SK-N-SH (cell line): ENCODE results near the gene CUBN. TPM values are rescaled to one million over a fixed set of nuclear protein-coding genes. Genes with fewer than 3 reads are reported as not detected.

Experiments
- CTCF ChIA-PET: fragments of 300-600, 350-600 bp; formaldehyde crosslinking; extraction: SDS; loops from one replicate; lab custom pipeline; 2021; lab: Yijun Ruan, JAX
- POLR2A ChIA-PET: fragments of 350-600 bp; sonication (Branson Sonifier 250); formaldehyde crosslinking; extraction: SDS; loops from one replicate; lab custom pipeline; 2020; ENCODE audit warnings: antibody characterized with exemption, inconsistent platforms; lab: Yijun Ruan, JAX
- DNase-seq: peaks from one replicate; pipeline ENCODE4 v3.0.0; 2012
- H2AFZ ChIP-seq: fragments of 200-600 bp; sonication (generic); 2 replicates; pipeline ENCODE4 v1.8.1; 2016; ENCODE audit warnings: antibody characterized with exemption, mild to moderate bottlenecking, low read depth
- H3F3A ChIP-seq: fragments of 200-600 bp; sonication (generic); replicated peaks from 2 replicates; pipeline ENCODE3; 2016; ENCODE audit warnings: antibody characterized with exemption, mild to moderate bottlenecking; ENCODE audit not compliant: insufficient read depth
- H3K27ac ChIP-seq, 2 experiments: fragments of 200-500 bp in 1 of 2; fragments of 200-600 bp in 1 of 2; sonication (Bioruptor generic) in 1 of 2; sonication (generic), shearing (Covaris generic) in 1 of 2; 2 replicates each; pipeline versions ENCODE4 v1.5.1 to v1.6.1; 2014 to 2016; ENCODE audit warnings: low read depth in 2 of 2, inconsistent platforms in 1 of 2, low read length in 1 of 2, mild to moderate bottlenecking in 1 of 2, mixed read lengths in 1 of 2
- H3K27me3 ChIP-seq: fragments of 200-600 bp; sonication (generic), shearing (Covaris generic); 2 replicates; pipeline ENCODE4 v1.6.1; 2016; ENCODE audit warnings: mixed run types; ENCODE audit not compliant: insufficient read depth
- H3K36me3 ChIP-seq, 2 experiments: fragments of 200-500 bp in 1 of 2; fragments of 200-600 bp in 1 of 2; sonication (Bioruptor generic) in 1 of 2; sonication (generic) in 1 of 2; replicated peaks in 1 of 2; 2 replicates each; pipeline versions ENCODE3 to v1.5.1; 2014 to 2016; ENCODE audit warnings: low read length in 1 of 2, mild to moderate bottlenecking in 1 of 2; ENCODE audit not compliant: insufficient read depth in 2 of 2, control insufficient read depth in 1 of 2
- H3K4me1 ChIP-seq, 2 experiments: fragments of 200-500 bp in 1 of 2; fragments of 200-600 bp in 1 of 2; sonication (Bioruptor generic) in 1 of 2; sonication (generic), shearing (Covaris generic) in 1 of 2; 2 replicates each; pipeline versions ENCODE4 v1.5.1 to v1.6.1; 2014 to 2016; ENCODE audit warnings: low read depth in 1 of 2, low read length in 1 of 2, mixed run types in 1 of 2; ENCODE audit not compliant: insufficient read depth in 2 of 2, control insufficient read depth in 1 of 2
- H3K4me2 ChIP-seq: fragments of 200-600 bp; sonication (generic), shearing (Covaris generic); 2 replicates; pipeline ENCODE4 v1.6.1; 2017; ENCODE audit warnings: mixed run types
- H3K4me3 ChIP-seq, 2 experiments: fragments of 200-500 bp in 1 of 2; fragments of 200-600 bp in 1 of 2; sonication (Bioruptor generic) in 1 of 2; sonication (generic), shearing (Covaris generic) in 1 of 2; 2 replicates each; pipeline versions ENCODE4 v1.5.1 to v1.8.1; 2014 to 2016; ENCODE audit warnings: low read depth in 2 of 2, inconsistent platforms in 1 of 2, low read length in 1 of 2, mild to moderate bottlenecking in 1 of 2, mixed read lengths in 1 of 2, moderate library complexity in 1 of 2
- H3K79me2 ChIP-seq: fragments of 200-600 bp; sonication (generic); 2 replicates; pipeline ENCODE4 v1.8.1; 2017; ENCODE audit warnings: mild to moderate bottlenecking; ENCODE audit not compliant: insufficient read depth
- H3K9ac ChIP-seq: fragments of 200-600 bp; sonication (generic); 2 replicates; pipeline ENCODE4 v1.6.1; 2017; ENCODE audit warnings: mixed run types
- H3K9me2 ChIP-seq: fragments of 200-600 bp; sonication (generic); 2 replicates; pipeline ENCODE4 v1.6.1; 2017; ENCODE audit warnings: mixed run types
- H3K9me3 ChIP-seq: fragments of 200-600 bp; sonication (generic); 2 replicates; pipeline ENCODE4 v1.6.1; 2017; ENCODE audit warnings: mixed run types, mild to moderate bottlenecking, moderate library complexity
- H4K20me1 ChIP-seq: fragments of 200-600 bp; sonication (generic); 2 replicates; pipeline ENCODE4 v1.6.1; 2017; ENCODE audit warnings: mild to moderate bottlenecking, mixed run types; ENCODE audit not compliant: insufficient read depth
- CHD2 ChIP-seq: fragments of 150-350 bp; IDR thresholded peaks from 2 replicates; pipeline ENCODE4 v1.6.1; 2018; ENCODE audit warnings: low read length; ENCODE audit not compliant: partially characterized antibody
- FOSL2 ChIP-seq: IDR thresholded peaks from 2 replicates; pipeline ENCODE4 v1.4.0; 2012; ENCODE audit warnings: low read depth, mild to moderate bottlenecking, moderate library complexity, borderline replicate concordance
- GATA2 ChIP-seq: sonication (generic); formaldehyde crosslinking; IDR thresholded peaks from 2 replicates; pipeline ENCODE4 v1.5.0; 2020; ENCODE audit warnings: mild to moderate bottlenecking, missing genetic modification reagents
- MXI1 ChIP-seq: IDR thresholded peaks from 2 replicates; pipeline ENCODE4 v1.6.1; 2012; ENCODE audit warnings: mild to moderate bottlenecking, low read depth, low read length, improper control_type of control experiment
- NFIC ChIP-seq: IDR thresholded peaks from 2 replicates; pipeline ENCODE4 v1.4.0; 2012; ENCODE audit warnings: borderline replicate concordance
- NRF1 ChIP-seq: IDR thresholded peaks from 2 replicates; pipeline ENCODE4 v1.6.1; 2012; ENCODE audit warnings: low read depth, mild to moderate bottlenecking, low read length
- REST ChIP-seq: IDR thresholded peaks from 2 replicates; pipeline ENCODE4 v1.6.1; 2012; ENCODE audit warnings: mild to moderate bottlenecking, low read depth, low read length, moderate library complexity
- RFX5 ChIP-seq: IDR thresholded peaks from 2 replicates; pipeline ENCODE4 v1.6.1; 2012; ENCODE audit warnings: mild to moderate bottlenecking, improper control_type of control experiment, low read length
- SIN3A ChIP-seq: IDR thresholded peaks from 2 replicates; pipeline ENCODE4 v1.6.1; 2012; ENCODE audit warnings: low read depth, mild to moderate bottlenecking, low read length, moderate library complexity, borderline replicate concordance
- SMC3 ChIP-seq: IDR thresholded peaks from 2 replicates; pipeline ENCODE4 v1.6.1; 2012; ENCODE audit warnings: low read depth, low read length, improper control_type of control experiment
- TEAD4 ChIP-seq: IDR thresholded peaks from 2 replicates; pipeline ENCODE4 v1.4.0; 2012; ENCODE audit warnings: mild to moderate bottlenecking, borderline replicate concordance; ENCODE audit not compliant: insufficient read depth
- YY1 ChIP-seq: IDR thresholded peaks from 2 replicates; pipeline ENCODE4 v1.4.0; 2012; ENCODE audit warnings: low read depth, mild to moderate bottlenecking
- WGBS: methylation state at CpG from one replicate; pipeline ENCODE4 v1.1.6; 2017; ENCODE audit warnings: low lambda C conversion rate; 5-methylcytosine and 5-hydroxymethylcytosine counted together
- polyA plus RNA-seq, 3 experiments: library from polyadenylated mRNA; depleted of rRNA; stranded (reverse); fragments of >200 nt; gene quantifications; 2 replicates each; pipeline ENCODE4 v1.2.3, GENCODE V29; 2012
- TF ChIP-seq, protein P1 (sequence below): fragments of 200-600 bp; sonication (generic); IDR thresholded peaks from 2 replicates; pipeline ENCODE4 v1.6.1; 2017; ENCODE audit warnings: antibody characterized with exemption, mild to moderate bottlenecking, moderate library complexity
- TF ChIP-seq, protein P2 (sequence below): IDR thresholded peaks from 2 replicates; pipeline ENCODE4; 2012

CUBN gene
- polyA plus RNA-seq, 1 of the 3 experiments (the other 2 are of a cell fraction), result 2.4 TPM

- ChIA-PET POLR2A (no interaction called here), CTCF (no interaction called here)
- H3K79me2 ChIP-seq, result no peaks in the 10 kb centered on the region
- H3K4me2 ChIP-seq, result no peak overlapping the region
- H3K9ac ChIP-seq, result no peak overlapping the region
- no peaks in the 10 kb centered on the region for H3K36me3 ChIP-seq
- H3K27ac ChIP-seq, result no peak overlapping the region
- H3K4me3 ChIP-seq, result no peak overlapping the region
- no peaks in the 10 kb centered on the region for H3K9me3 ChIP-seq
- H3F3A ChIP-seq, result peaks cover 13% of the 10 kb centered on the region
- no peaks in the 10 kb centered on the region for H3K9me2 ChIP-seq
- H2AFZ ChIP-seq, result no peak overlapping the region
- no peaks in the 10 kb centered on the region for H3K27me3 ChIP-seq
- peaks cover 0 to 12% of the 10 kb centered on the region in 2 experiments; a peak in 2 of 4 replicates for H3K4me1 ChIP-seq
- no peaks in the 10 kb centered on the region for H4K20me1 ChIP-seq
- DNase-seq, result no peak
- TF ChIP-seq SMC3, result no peak
- TF ChIP-seq REST, result no peak
- no peak for TF ChIP-seq NFIC
- TF ChIP-seq, protein P1, sequence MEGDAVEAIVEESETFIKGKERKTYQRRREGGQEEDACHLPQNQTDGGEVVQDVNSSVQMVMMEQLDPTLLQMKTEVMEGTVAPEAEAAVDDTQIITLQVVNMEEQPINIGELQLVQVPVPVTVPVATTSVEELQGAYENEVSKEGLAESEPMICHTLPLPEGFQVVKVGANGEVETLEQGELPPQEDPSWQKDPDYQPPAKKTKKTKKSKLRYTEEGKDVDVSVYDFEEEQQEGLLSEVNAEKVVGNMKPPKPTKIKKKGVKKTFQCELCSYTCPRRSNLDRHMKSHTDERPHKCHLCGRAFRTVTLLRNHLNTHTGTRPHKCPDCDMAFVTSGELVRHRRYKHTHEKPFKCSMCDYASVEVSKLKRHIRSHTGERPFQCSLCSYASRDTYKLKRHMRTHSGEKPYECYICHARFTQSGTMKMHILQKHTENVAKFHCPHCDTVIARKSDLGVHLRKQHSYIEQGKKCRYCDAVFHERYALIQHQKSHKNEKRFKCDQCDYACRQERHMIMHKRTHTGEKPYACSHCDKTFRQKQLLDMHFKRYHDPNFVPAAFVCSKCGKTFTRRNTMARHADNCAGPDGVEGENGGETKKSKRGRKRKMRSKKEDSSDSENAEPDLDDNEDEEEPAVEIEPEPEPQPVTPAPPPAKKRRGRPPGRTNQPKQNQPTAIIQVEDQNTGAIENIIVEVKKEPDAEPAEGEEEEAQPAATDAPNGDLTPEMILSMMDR, result no peak
- no peak for TF ChIP-seq YY1
- TF ChIP-seq NRF1, result no peak
- TF ChIP-seq SIN3A, result no peak
- 86% methylated on average over 2 of the region's 2 CpGs for WGBS
Observed at GRCh38 chr10:17081431-17081830, 48.2 kb downstream of the CUBN start.

DNA sequence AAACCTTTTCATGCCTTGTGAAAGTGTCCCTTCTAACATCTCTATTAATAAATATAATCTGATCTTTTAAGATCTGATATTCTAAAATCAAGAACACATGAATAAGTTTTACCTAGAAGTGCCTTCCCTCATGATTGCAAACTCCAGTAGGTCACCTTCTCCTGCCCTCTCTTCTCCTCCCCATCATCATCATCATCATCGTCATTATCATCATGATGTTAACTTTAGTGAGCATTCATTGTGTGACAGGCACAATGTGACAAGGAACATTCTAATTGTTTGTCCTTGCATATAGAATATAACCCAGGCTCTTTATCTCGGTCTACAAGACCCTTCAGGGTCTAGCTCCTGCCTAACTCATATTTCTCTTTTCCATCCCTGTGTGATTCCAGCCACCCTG is 51.7 kb downstream of the CUBN start:
- TF ChIP-seq FOSL2 (no peak), SMC3 (no peak), MXI1 (no peak), NRF1 (no peak), SIN3A (no peak), RFX5 (no peak), TEAD4 (no peak), CHD2 (no peak), GATA2 (CRISPR knock-in tag) (no peak), REST (no peak)
- TF ChIP-seq, protein P2, sequence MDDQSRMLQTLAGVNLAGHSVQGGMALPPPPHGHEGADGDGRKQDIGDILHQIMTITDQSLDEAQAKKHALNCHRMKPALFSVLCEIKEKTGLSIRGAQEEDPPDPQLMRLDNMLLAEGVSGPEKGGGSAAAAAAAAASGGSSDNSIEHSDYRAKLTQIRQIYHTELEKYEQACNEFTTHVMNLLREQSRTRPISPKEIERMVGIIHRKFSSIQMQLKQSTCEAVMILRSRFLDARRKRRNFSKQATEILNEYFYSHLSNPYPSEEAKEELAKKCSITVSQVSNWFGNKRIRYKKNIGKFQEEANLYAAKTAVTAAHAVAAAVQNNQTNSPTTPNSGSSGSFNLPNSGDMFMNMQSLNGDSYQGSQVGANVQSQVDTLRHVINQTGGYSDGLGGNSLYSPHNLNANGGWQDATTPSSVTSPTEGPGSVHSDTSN, result no peak
- no peak overlapping the region for H3K4me2 ChIP-seq

More for the DNA sequence above, 51.7 kb downstream of the CUBN start:
- no peaks in the 10 kb centered on the region for H3K27me3 ChIP-seq
- H3K4me3 ChIP-seq, result no peak overlapping the region
- POLR2A ChIA-PET, result no interaction called here
- H3K9me2 ChIP-seq, result no peaks in the 10 kb centered on the region
- no peaks in the 10 kb centered on the region for H3K79me2 ChIP-seq
- H2AFZ ChIP-seq, result no peak overlapping the region
- no peaks in the 10 kb centered on the region for H3K9me3 ChIP-seq
- DNase-seq, result no peak
- H3K4me1 ChIP-seq, result peaks cover 0 to 32% of the 10 kb centered on the region in 2 experiments; a peak in 2 of 4 replicates
- no peaks in the 10 kb centered on the region for H4K20me1 ChIP-seq
- CTCF ChIA-PET, result no interaction called here
- H3K36me3 ChIP-seq, result no peaks in the 10 kb centered on the region
- WGBS, result 93% methylated on average over 2 of the region's 2 CpGs
- H3K9ac ChIP-seq, result no peak overlapping the region
- H3K27ac ChIP-seq, result peak overlapping the region in 1 of 2 experiments; percentile 96; a peak in 1 of 4 replicates
- peaks cover 26% of the 10 kb centered on the region for H3F3A ChIP-seq
